Keratinocyte (primary cell): ENCODE results near the gene DENND1A. TPM values are rescaled to one million over a fixed set of nuclear protein-coding genes. Genes with fewer than 3 reads are reported as not detected.

Experiments used
- DNase-seq: peaks from one replicate; pipeline ENCODE4 v3.0.0-alpha.2; 2011; ENCODE audit warnings: low read depth, missing footprints, low spot score
- FAIRE-seq: peaks from 2 replicates; lab custom pipeline; 2011; peaks lifted over from hg19 to GRCh38; lab: Jason Lieb, UNC
- H2AFZ ChIP-seq: 2 replicates; pipeline ENCODE4 v1.6.0; 2012; ENCODE audit warnings: low read length, control low read depth, inconsistent platforms; ENCODE audit not compliant: control insufficient read depth
- H3K27ac ChIP-seq: 2 replicates; pipeline ENCODE4 v1.5.1; 2011; ENCODE audit warnings: low read length; ENCODE audit not compliant: control insufficient read depth, insufficient read depth
- H3K27me3 ChIP-seq: 3 replicates; pipeline ENCODE4 v1.6.0; 2011; ENCODE audit warnings: low read length; ENCODE audit not compliant: control insufficient read depth, insufficient read depth; ENCODE audit errors: extremely low read depth
- H3K36me3 ChIP-seq, 2 experiments: 2 replicates in 1 of 2; 3 replicates in 1 of 2; pipeline ENCODE4 v1.5.1; 2011; ENCODE audit warnings: low read length in 2 of 2, mild to moderate bottlenecking in 1 of 2; ENCODE audit not compliant: control insufficient read depth in 2 of 2, insufficient read depth in 2 of 2; ENCODE audit errors: extremely low read depth in 1 of 2
- H3K4me1 ChIP-seq: 3 replicates; pipeline ENCODE4 v1.5.1; 2011; ENCODE audit warnings: low read length; ENCODE audit not compliant: control insufficient read depth, insufficient read depth; ENCODE audit errors: extremely low read depth
- H3K4me2 ChIP-seq: 3 replicates; pipeline ENCODE4 v1.6.0; 2011; ENCODE audit warnings: low read depth, low read length; ENCODE audit not compliant: control insufficient read depth, insufficient read depth; ENCODE audit errors: extremely low read depth
- H3K4me3 ChIP-seq, 3 experiments: fragments of 200-600 bp in 1 of 3; sonication (generic) in 1 of 3; 2 replicates in 2 of 3; 3 replicates in 1 of 3; pipeline ENCODE4 v1.5.1; 2011 to 2016; ENCODE audit warnings: low read length in 3 of 3, mild to moderate bottlenecking in 3 of 3, control low read depth in 2 of 3, inconsistent platforms in 1 of 3, low read depth in 1 of 3, mixed read lengths in 1 of 3, mixed run types in 1 of 3, moderate library complexity in 1 of 3; ENCODE audit not compliant: control insufficient read depth in 2 of 3, insufficient read depth in 2 of 3; ENCODE audit errors: extremely low read depth in 1 of 3
- H3K79me2 ChIP-seq: 2 replicates; pipeline ENCODE4 v1.6.0; 2012; ENCODE audit warnings: low read length; ENCODE audit not compliant: control insufficient read depth, insufficient read depth
- H3K9ac ChIP-seq: 3 replicates; pipeline ENCODE4 v1.6.0; 2011; ENCODE audit warnings: low read length; ENCODE audit not compliant: control insufficient read depth, insufficient read depth; ENCODE audit errors: extremely low read depth
- H3K9me1 ChIP-seq: 3 replicates; pipeline ENCODE4 v1.6.0; 2011; ENCODE audit warnings: low read length; ENCODE audit not compliant: control insufficient read depth, insufficient read depth; ENCODE audit errors: extremely low read depth
- H3K9me3 ChIP-seq: 2 replicates; pipeline ENCODE4 v1.5.1; 2012; ENCODE audit warnings: low read depth, low read length; ENCODE audit not compliant: control insufficient read depth
- H4K20me1 ChIP-seq: 3 replicates; pipeline ENCODE4 v1.6.0; 2011; ENCODE audit warnings: low read length; ENCODE audit not compliant: control insufficient read depth, insufficient read depth; ENCODE audit errors: extremely low read depth
- EZH2 ChIP-seq: IDR thresholded peaks from one replicate; pipeline ENCODE4 v1.6.1; 2012; ENCODE audit warnings: inconsistent platforms, mild to moderate bottlenecking, low read length, moderate library complexity
- dilution Hi-C: fragments of 300-500 bp; cut with MboI; formaldehyde crosslinking; loops from one replicate; pipeline ENCODE4 v1.7.0; 2020; ENCODE audit warnings: low sequenced_read_pairs; ENCODE audit not compliant: extremely low pct_ligation_motif_present
- polyA plus RNA-seq, 5 experiments: library from polyadenylated mRNA; depleted of rRNA in 3 of 5; stranded (reverse) in 3 of 5; stranded (forward) in 1 of 5; unstranded in 1 of 5; fragments of >200 nt; gene quantifications; 1 replicate in 1 of 5; 2 replicates in 3 of 5; 3 replicates in 1 of 5; pipeline versions ENCODE4 v1.2.1 to v1.2.3, GENCODE V29; 2011 to 2012; ENCODE audit warnings: missing spikeins in 2 of 5, low read depth in 1 of 5, low replicate concordance in 1 of 5
- TF ChIP-seq, protein P1 (sequence below), 3 experiments: IDR thresholded peaks in 1 of 3; conservative IDR thresholded peaks in 1 of 3; optimal IDR thresholded peaks in 1 of 3; 2 replicates in 2 of 3; 3 replicates in 1 of 3; pipeline versions ENCODE3 to v1.5.1; 2011; ENCODE audit warnings: low read length in 3 of 3, mild to moderate bottlenecking in 3 of 3, moderate library complexity in 2 of 3, control low read depth in 1 of 3, inconsistent platforms in 1 of 3; ENCODE audit not compliant: insufficient read depth in 2 of 3; ENCODE audit errors: extremely low read depth in 1 of 3

Gene DENND1A
- polyA plus RNA-seq, 1 donor (not counting 4 experiments of a cell fraction or from before 2014, with no cell fraction given): 13.0 TPM

- dilution Hi-C loops: no loop called here
Measured at GRCh38 chr9:123337971-123338370, 592.0 kb downstream of the DENND1A start.

GRCh38 chr9:123336959-123337358 lies 593.0 kb downstream of the DENND1A start:
- Histone ChIP-seq H3K4me3 (no peak overlapping the region), H3K9me1 (no peaks in the 10 kb centered on the region), H3K79me2 (no peaks in the 10 kb centered on the region), H3K27me3 (no peaks in the 10 kb centered on the region), H3K9me3 (no peaks in the 10 kb centered on the region), H3K9ac (no peak overlapping the region), H3K4me1 (peaks cover 10% of the 10 kb centered on the region), H2AFZ (no peak overlapping the region), H3K36me3 (no peaks in the 10 kb centered on the region), H4K20me1 (no peaks in the 10 kb centered on the region), H3K4me2 (no peak overlapping the region), H3K27ac (no peak overlapping the region)
- TF ChIP-seq EZH2: no peak
- TF ChIP-seq, protein P1, sequence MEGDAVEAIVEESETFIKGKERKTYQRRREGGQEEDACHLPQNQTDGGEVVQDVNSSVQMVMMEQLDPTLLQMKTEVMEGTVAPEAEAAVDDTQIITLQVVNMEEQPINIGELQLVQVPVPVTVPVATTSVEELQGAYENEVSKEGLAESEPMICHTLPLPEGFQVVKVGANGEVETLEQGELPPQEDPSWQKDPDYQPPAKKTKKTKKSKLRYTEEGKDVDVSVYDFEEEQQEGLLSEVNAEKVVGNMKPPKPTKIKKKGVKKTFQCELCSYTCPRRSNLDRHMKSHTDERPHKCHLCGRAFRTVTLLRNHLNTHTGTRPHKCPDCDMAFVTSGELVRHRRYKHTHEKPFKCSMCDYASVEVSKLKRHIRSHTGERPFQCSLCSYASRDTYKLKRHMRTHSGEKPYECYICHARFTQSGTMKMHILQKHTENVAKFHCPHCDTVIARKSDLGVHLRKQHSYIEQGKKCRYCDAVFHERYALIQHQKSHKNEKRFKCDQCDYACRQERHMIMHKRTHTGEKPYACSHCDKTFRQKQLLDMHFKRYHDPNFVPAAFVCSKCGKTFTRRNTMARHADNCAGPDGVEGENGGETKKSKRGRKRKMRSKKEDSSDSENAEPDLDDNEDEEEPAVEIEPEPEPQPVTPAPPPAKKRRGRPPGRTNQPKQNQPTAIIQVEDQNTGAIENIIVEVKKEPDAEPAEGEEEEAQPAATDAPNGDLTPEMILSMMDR (optimal IDR thresholded peaks at IDR 0.05 in 1 of 3, IDR thresholded peaks at IDR 0.05 in 1 of 3, conservative IDR thresholded peaks at IDR 0.05 in 1 of 3; ENCODE audit: extremely low read depth in 1 of 3, insufficient read depth in 2 of 3, low read length in 3 of 3): no peak
- FAIRE-seq: no peak
- DNase-seq: no peak
- dilution Hi-C loops: no loop called here

More at GRCh38 chr9:123337971-123338370, 592.0 kb downstream of the DENND1A start:
- Histone ChIP-seq H3K4me1 (peaks cover 10% of the 10 kb centered on the region), H3K4me2 (no peak overlapping the region), H3K79me2 (no peaks in the 10 kb centered on the region), H3K9me1 (no peaks in the 10 kb centered on the region), H4K20me1 (no peaks in the 10 kb centered on the region), H3K27ac (no peak overlapping the region), H3K27me3 (no peaks in the 10 kb centered on the region), H2AFZ (no peak overlapping the region), H3K9ac (no peak overlapping the region), H3K4me3 (no peak overlapping the region), H3K36me3 (no peaks in the 10 kb centered on the region), H3K9me3 (no peaks in the 10 kb centered on the region)
- FAIRE-seq: no peak
- DNase-seq: no peak
- TF ChIP-seq, protein P1 (optimal IDR thresholded peaks at IDR 0.05 in 1 of 3, IDR thresholded peaks at IDR 0.05 in 1 of 3, conservative IDR thresholded peaks at IDR 0.05 in 1 of 3; ENCODE audit: extremely low read depth in 1 of 3, insufficient read depth in 2 of 3, low read length in 3 of 3): no peak
- no peak for TF ChIP-seq EZH2
